Activated naive CD8-positive, alpha-beta T cell treated with anti-CD3 and anti-CD28 coated beads, Interleukin-2, amount 50 U/mL, for 24 hours (primary cell): ENCODE results near the gene DMD.

Source experiments
- ATAC-seq: fragments of 150-1000 bp; cut with Tn5 transposase; one replicate; pipeline ENCODE4 v1.10.0; 2021
- DNase-seq: peaks from one replicate; pipeline ENCODE4 v3.0.0; 2021
- H3K27ac Mint-ChIP-seq: one replicate; pipeline ENCODE4 v1.8.0; 2021; ENCODE audit warnings: mild to moderate bottlenecking, mixed read lengths
- H3K27me3 Mint-ChIP-seq: one replicate; pipeline ENCODE4 v1.8.0; 2021; ENCODE audit warnings: mixed read lengths
- H3K36me3 Mint-ChIP-seq: one replicate; pipeline ENCODE4 v1.8.0; 2021; ENCODE audit warnings: low read depth, mixed read lengths
- H3K4me1 Mint-ChIP-seq: one replicate; pipeline ENCODE4 v1.8.0; 2021; ENCODE audit warnings: mixed read lengths
- H3K4me3 Mint-ChIP-seq: one replicate; pipeline ENCODE4 v1.8.0; 2021; ENCODE audit warnings: mild to moderate bottlenecking, moderate library complexity, mixed read lengths
- H3K9me3 Mint-ChIP-seq: one replicate; pipeline ENCODE4 v1.8.0; 2021; ENCODE audit warnings: mixed read lengths

DMD gene

GRCh38 chrX:31670245-31670644 is 1541.1 kb downstream of the DMD start:
- H3K9me3 Mint-ChIP-seq, result no peaks in the 10 kb centered on the region
- H3K27me3 Mint-ChIP-seq, result no peaks in the 10 kb centered on the region
- H3K4me3 Mint-ChIP-seq, result no peak overlapping the region
- no peaks in the 10 kb centered on the region for H3K36me3 Mint-ChIP-seq
- no peaks in the 10 kb centered on the region for H3K4me1 Mint-ChIP-seq
- ATAC-seq (no peak), DNase-seq (no peak)
- H3K27ac Mint-ChIP-seq, result no peak overlapping the region

GRCh38 chrX:31665454-31665853 is 1545.9 kb downstream of the DMD start:
- ATAC-seq (no peak), DNase-seq (no peak)
- no peak overlapping the region for H3K27ac Mint-ChIP-seq
- no peaks in the 10 kb centered on the region for H3K36me3 Mint-ChIP-seq
- no peak overlapping the region for H3K4me3 Mint-ChIP-seq
- no peaks in the 10 kb centered on the region for H3K9me3 Mint-ChIP-seq
- no peaks in the 10 kb centered on the region for H3K4me1 Mint-ChIP-seq
- no peaks in the 10 kb centered on the region for H3K27me3 Mint-ChIP-seq

GRCh38 chrX:31663172-31663571 is 1548.2 kb downstream of the DMD start:
- ATAC-seq (no peak), DNase-seq (no peak)
- Mint-ChIP-seq H3K9me3 (no peaks in the 10 kb centered on the region), H3K4me1 (no peaks in the 10 kb centered on the region), H3K36me3 (no peaks in the 10 kb centered on the region), H3K27ac (no peak overlapping the region), H3K4me3 (no peak overlapping the region), H3K27me3 (no peaks in the 10 kb centered on the region)

- Mint-ChIP-seq H3K27ac (no peak overlapping the region), H3K27me3 (no peaks in the 10 kb centered on the region), H3K36me3 (no peaks in the 10 kb centered on the region), H3K4me1 (no peaks in the 10 kb centered on the region), H3K4me3 (no peak overlapping the region), H3K9me3 (no peaks in the 10 kb centered on the region)
- DNase-seq (no peak), ATAC-seq (no peak)
Observed at GRCh38 chrX:31661280-31661810, 1550.0 kb downstream of the DMD start.

- Mint-ChIP-seq H3K27me3 (no peaks in the 10 kb centered on the region), H3K9me3 (no peaks in the 10 kb centered on the region), H3K27ac (no peak overlapping the region), H3K4me3 (no peak overlapping the region), H3K4me1 (no peaks in the 10 kb centered on the region), H3K36me3 (no peaks in the 10 kb centered on the region)
- ATAC-seq (no peak), DNase-seq (no peak)
Observed at GRCh38 chrX:31658360-31658759, 1553.0 kb downstream of the DMD start.

GRCh38 chrX:31656013-31656412 is 1555.3 kb downstream of the DMD start:
- no peaks in the 10 kb centered on the region for H3K27me3 Mint-ChIP-seq
- H3K27ac Mint-ChIP-seq, result no peak overlapping the region
- H3K9me3 Mint-ChIP-seq, result no peaks in the 10 kb centered on the region
- no peak for DNase-seq
- H3K4me1 Mint-ChIP-seq, result no peaks in the 10 kb centered on the region
- no peaks in the 10 kb centered on the region for H3K36me3 Mint-ChIP-seq
- H3K4me3 Mint-ChIP-seq, result no peak overlapping the region
- no peak for ATAC-seq

GRCh38 chrX:31653422-31653821 is 1557.9 kb downstream of the DMD start:
- Mint-ChIP-seq H3K4me1 (no peaks in the 10 kb centered on the region), H3K4me3 (no peak overlapping the region), H3K9me3 (no peaks in the 10 kb centered on the region), H3K27ac (no peak overlapping the region), H3K27me3 (no peaks in the 10 kb centered on the region), H3K36me3 (no peaks in the 10 kb centered on the region)
- DNase-seq (no peak), ATAC-seq (no peak)

GRCh38 chrX:31652650-31653049 is 1558.7 kb downstream of the DMD start:
- Mint-ChIP-seq H3K9me3 (no peaks in the 10 kb centered on the region), H3K4me1 (no peaks in the 10 kb centered on the region), H3K27ac (no peak overlapping the region), H3K27me3 (no peaks in the 10 kb centered on the region), H3K36me3 (no peaks in the 10 kb centered on the region), H3K4me3 (no peak overlapping the region)
- no peak for DNase-seq
- no peak for ATAC-seq

GRCh38 chrX:31649201-31649600 is 1562.1 kb downstream of the DMD start:
- Mint-ChIP-seq H3K4me3 (no peak overlapping the region), H3K36me3 (no peaks in the 10 kb centered on the region), H3K9me3 (no peaks in the 10 kb centered on the region), H3K27ac (no peak overlapping the region), H3K27me3 (no peaks in the 10 kb centered on the region), H3K4me1 (no peaks in the 10 kb centered on the region)
- ATAC-seq (no peak), DNase-seq (no peak)

- DNase-seq (no peak), ATAC-seq (no peak)
- Mint-ChIP-seq H3K27me3 (no peaks in the 10 kb centered on the region), H3K4me1 (no peaks in the 10 kb centered on the region), H3K4me3 (no peak overlapping the region), H3K9me3 (no peaks in the 10 kb centered on the region), H3K27ac (no peak overlapping the region), H3K36me3 (no peaks in the 10 kb centered on the region)
Observed at GRCh38 chrX:31633349-31633748, 1578.0 kb downstream of the DMD start.

GRCh38 chrX:31629195-31629594 is 1582.2 kb downstream of the DMD start:
- Mint-ChIP-seq H3K9me3 (no peaks in the 10 kb centered on the region), H3K4me1 (no peaks in the 10 kb centered on the region), H3K4me3 (no peak overlapping the region), H3K36me3 (no peaks in the 10 kb centered on the region), H3K27ac (no peak overlapping the region), H3K27me3 (no peaks in the 10 kb centered on the region)
- no peak for ATAC-seq
- no peak for DNase-seq

GRCh38 chrX:31609130-31609529 is 1602.2 kb downstream of the DMD start:
- H3K4me3 Mint-ChIP-seq, result no peak overlapping the region
- no peaks in the 10 kb centered on the region for H3K36me3 Mint-ChIP-seq
- H3K27me3 Mint-ChIP-seq, result no peaks in the 10 kb centered on the region
- no peaks in the 10 kb centered on the region for H3K9me3 Mint-ChIP-seq
- no peak overlapping the region for H3K27ac Mint-ChIP-seq
- ATAC-seq (no peak), DNase-seq (no peak)
- H3K4me1 Mint-ChIP-seq, result no peaks in the 10 kb centered on the region

- no peaks in the 10 kb centered on the region for H3K36me3 Mint-ChIP-seq
- no peak overlapping the region for H3K27ac Mint-ChIP-seq
- DNase-seq, result no peak
- no peak for ATAC-seq
- no peaks in the 10 kb centered on the region for H3K4me1 Mint-ChIP-seq
- H3K4me3 Mint-ChIP-seq, result no peak overlapping the region
- no peaks in the 10 kb centered on the region for H3K9me3 Mint-ChIP-seq
- H3K27me3 Mint-ChIP-seq, result no peaks in the 10 kb centered on the region
Observed at GRCh38 chrX:31608638-31609037, 1602.7 kb downstream of the DMD start.

GRCh38 chrX:31606771-31607170 is 1604.6 kb downstream of the DMD start:
- DNase-seq, result no peak
- no peak overlapping the region for H3K27ac Mint-ChIP-seq

GRCh38 chrX:31604629-31605221 is 1606.6 kb downstream of the DMD start:
- Mint-ChIP-seq H3K9me3 (no peaks in the 10 kb centered on the region), H3K27ac (no peak overlapping the region), H3K4me1 (no peaks in the 10 kb centered on the region), H3K4me3 (no peak overlapping the region), H3K36me3 (no peaks in the 10 kb centered on the region), H3K27me3 (no peaks in the 10 kb centered on the region)
- no peak for ATAC-seq
- no peak for DNase-seq

More at GRCh38 chrX:31606771-31607170, 1604.6 kb downstream of the DMD start:
- Mint-ChIP-seq H3K36me3 (no peaks in the 10 kb centered on the region), H3K9me3 (no peaks in the 10 kb centered on the region), H3K27me3 (no peaks in the 10 kb centered on the region), H3K4me3 (no peak overlapping the region), H3K4me1 (no peaks in the 10 kb centered on the region)
- no peak for ATAC-seq
